Activated naive CD4-positive, alpha-beta T cell treated with anti-CD3 and anti-CD28 coated beads, Interleukin-2, amount 50 U/mL, for 24 hours (primary cell): ENCODE data around the gene KLRF2.
"Not testable (repeated sequence)": the region's sequence is repeated elsewhere in the genome, so short reads cannot be mapped to it uniquely, and the experiment has no call there.

ENCODE experiments used
- H3K27ac Mint-ChIP-seq: one replicate; pipeline ENCODE4 v1.8.0; 2021; ENCODE audit warnings: mild to moderate bottlenecking, mixed read lengths
- H3K27me3 Mint-ChIP-seq: one replicate; pipeline ENCODE4 v1.8.0; 2021; ENCODE audit warnings: mixed read lengths
- H3K36me3 Mint-ChIP-seq: one replicate; pipeline ENCODE4 v1.8.0; 2021; ENCODE audit warnings: mixed read lengths
- H3K4me1 Mint-ChIP-seq: one replicate; pipeline ENCODE4 v1.8.0; 2021; ENCODE audit warnings: mixed read lengths
- H3K4me3 Mint-ChIP-seq: one replicate; pipeline ENCODE4 v1.8.0; 2021; ENCODE audit warnings: mild to moderate bottlenecking, mixed read lengths
- H3K9me3 Mint-ChIP-seq: one replicate; pipeline ENCODE4 v1.8.0; 2021; ENCODE audit warnings: mixed read lengths

KLRF2 gene

GRCh38 chr12:9870286-9870866, 10.9 kb upstream of the KLRF2 start:
- peak overlapping the region; percentile 98 for H3K4me3 Mint-ChIP-seq
- peak overlapping the region; percentile 100 for H3K27ac Mint-ChIP-seq

GRCh38 chr12:9872162-9872561, 9.1 kb upstream of the KLRF2 start:
- no peaks in the 10 kb centered on the region for H3K36me3 Mint-ChIP-seq
- H3K27ac Mint-ChIP-seq = no peak overlapping the region
- H3K27me3 Mint-ChIP-seq = no peaks in the 10 kb centered on the region
- H3K4me1 Mint-ChIP-seq = peaks cover 23% of the 10 kb centered on the region
- no peak overlapping the region for H3K4me3 Mint-ChIP-seq
- H3K9me3 Mint-ChIP-seq = no peaks in the 10 kb centered on the region

More at GRCh38 chr12:9870286-9870866, 10.9 kb upstream of the KLRF2 start:
- Mint-ChIP-seq H3K9me3 (no peaks in the 10 kb centered on the region), H3K36me3 (no peaks in the 10 kb centered on the region), H3K4me1 (peaks cover 25% of the 10 kb centered on the region), H3K27me3 (no peaks in the 10 kb centered on the region)

- Mint-ChIP-seq H3K27me3 (no peaks in the 10 kb centered on the region), H3K4me3 (no peak overlapping the region), H3K9me3 (no peaks in the 10 kb centered on the region), H3K36me3 (no peaks in the 10 kb centered on the region), H3K4me1 (peaks cover 23% of the 10 kb centered on the region), H3K27ac (no peak overlapping the region)
Observed at GRCh38 chr12:9872742-9873141, 8.5 kb upstream of the KLRF2 start.

GRCh38 chr12:9876120-9876519, 5.2 kb upstream of the KLRF2 start:
- H3K27ac Mint-ChIP-seq, H3K27me3 Mint-ChIP-seq, H3K4me3 Mint-ChIP-seq, H3K36me3 Mint-ChIP-seq, H3K9me3 Mint-ChIP-seq: not testable (repeated sequence)
- peaks cover 14% of the 10 kb centered on the region for H3K4me1 Mint-ChIP-seq

GRCh38 chr12:9880532-9881078, 684 bp upstream of the KLRF2 start:
- H3K4me3 Mint-ChIP-seq = no peak overlapping the region
- no peak overlapping the region for H3K27ac Mint-ChIP-seq
- H3K9me3 Mint-ChIP-seq = no peaks in the 10 kb centered on the region
- peaks cover 5% of the 10 kb centered on the region for H3K4me1 Mint-ChIP-seq
- no peaks in the 10 kb centered on the region for H3K27me3 Mint-ChIP-seq
- no peaks in the 10 kb centered on the region for H3K36me3 Mint-ChIP-seq

GRCh38 chr12:9881988-9882387, 699 bp downstream of the KLRF2 start:
- H3K4me3 Mint-ChIP-seq = no peak overlapping the region
- no peak overlapping the region for H3K27ac Mint-ChIP-seq
- peaks cover 5% of the 10 kb centered on the region for H3K4me1 Mint-ChIP-seq
- no peaks in the 10 kb centered on the region for H3K9me3 Mint-ChIP-seq
- no peaks in the 10 kb centered on the region for H3K36me3 Mint-ChIP-seq
- no peaks in the 10 kb centered on the region for H3K27me3 Mint-ChIP-seq

GRCh38 chr12:9883175-9883574, 1.9 kb downstream of the KLRF2 start:
- H3K36me3 Mint-ChIP-seq = no peaks in the 10 kb centered on the region
- no peak overlapping the region for H3K4me3 Mint-ChIP-seq
- H3K4me1 Mint-ChIP-seq = peaks cover 5% of the 10 kb centered on the region
- no peaks in the 10 kb centered on the region for H3K9me3 Mint-ChIP-seq
- H3K27me3 Mint-ChIP-seq = no peaks in the 10 kb centered on the region
- H3K27ac Mint-ChIP-seq = no peak overlapping the region

GRCh38 chr12:9888665-9889273, 7.5 kb downstream of the KLRF2 start:
- Mint-ChIP-seq H3K27ac (no peak overlapping the region), H3K36me3 (no peaks in the 10 kb centered on the region), H3K9me3 (no peaks in the 10 kb centered on the region), H3K4me3 (no peak overlapping the region), H3K27me3 (no peaks in the 10 kb centered on the region), H3K4me1 (peaks cover 6% of the 10 kb centered on the region)

- no peaks in the 10 kb centered on the region for H3K36me3 Mint-ChIP-seq
- H3K27ac Mint-ChIP-seq = no peak overlapping the region
- H3K9me3 Mint-ChIP-seq = no peaks in the 10 kb centered on the region
- no peaks in the 10 kb centered on the region for H3K27me3 Mint-ChIP-seq
- peaks cover 5% of the 10 kb centered on the region for H3K4me1 Mint-ChIP-seq
- no peak overlapping the region for H3K4me3 Mint-ChIP-seq
Observed at GRCh38 chr12:9895215-9895971, 14.1 kb downstream of the KLRF2 start.

- Mint-ChIP-seq H3K27me3 (no peaks in the 10 kb centered on the region), H3K36me3 (peaks cover 2% of the 10 kb centered on the region), H3K9me3 (no peaks in the 10 kb centered on the region), H3K4me1 (peaks cover 5% of the 10 kb centered on the region), H3K4me3 (no peak overlapping the region), H3K27ac (no peak overlapping the region)
Observed at GRCh38 chr12:9897535-9897934, 16.2 kb downstream of the KLRF2 start.

GRCh38 chr12:9899209-9899608, 17.9 kb downstream of the KLRF2 start:
- H3K4me1 Mint-ChIP-seq = peaks cover 1% of the 10 kb centered on the region
- H3K27me3 Mint-ChIP-seq = no peaks in the 10 kb centered on the region
- peaks cover 9% of the 10 kb centered on the region for H3K36me3 Mint-ChIP-seq
- no peak overlapping the region for H3K4me3 Mint-ChIP-seq
- no peak overlapping the region for H3K27ac Mint-ChIP-seq
- no peaks in the 10 kb centered on the region for H3K9me3 Mint-ChIP-seq

- H3K36me3 Mint-ChIP-seq = peaks cover 9% of the 10 kb centered on the region
Observed at GRCh38 chr12:9900930-9901329, 19.6 kb downstream of the KLRF2 start.

GRCh38 chr12:9902539-9903228, 21.4 kb downstream of the KLRF2 start:
- Mint-ChIP-seq H3K27me3 (no peaks in the 10 kb centered on the region), H3K4me1 (peaks cover 24% of the 10 kb centered on the region), H3K36me3 (peaks cover 9% of the 10 kb centered on the region), H3K4me3 (no peak overlapping the region), H3K27ac (no peak overlapping the region), H3K9me3 (no peaks in the 10 kb centered on the region)

More at GRCh38 chr12:9900930-9901329, 19.6 kb downstream of the KLRF2 start:
- H3K27me3 Mint-ChIP-seq = no peaks in the 10 kb centered on the region
- H3K27ac Mint-ChIP-seq = no peak overlapping the region
- peaks cover 7% of the 10 kb centered on the region for H3K4me1 Mint-ChIP-seq
- H3K4me3 Mint-ChIP-seq = no peak overlapping the region
- H3K9me3 Mint-ChIP-seq = no peaks in the 10 kb centered on the region

- Mint-ChIP-seq H3K36me3 (peaks cover 18% of the 10 kb centered on the region), H3K4me3 (peak overlapping the region; percentile 64), H3K27ac (peak overlapping the region; percentile 89), H3K9me3 (peaks cover 5% of the 10 kb centered on the region), H3K27me3 (no peaks in the 10 kb centered on the region), H3K4me1 (peaks cover 38% of the 10 kb centered on the region)
Observed at GRCh38 chr12:9906873-9907272, 25.6 kb downstream of the KLRF2 start.

- H3K9me3 Mint-ChIP-seq = peaks cover 5% of the 10 kb centered on the region
- no peaks in the 10 kb centered on the region for H3K27me3 Mint-ChIP-seq
- peak overlapping the region; percentile 65 for H3K27ac Mint-ChIP-seq
- peaks cover 41% of the 10 kb centered on the region for H3K4me1 Mint-ChIP-seq
- peaks cover 18% of the 10 kb centered on the region for H3K36me3 Mint-ChIP-seq
- H3K4me3 Mint-ChIP-seq = no peak overlapping the region
Observed at GRCh38 chr12:9907769-9908168, 26.5 kb downstream of the KLRF2 start.
